HL-60 (cell line): Measurements from ENCODE around the gene FUZ.

Experiments used
- CTCF ChIP-seq: IDR thresholded peaks from one replicate; pipeline ENCODE4 v1.5.1; 2011; ENCODE audit warnings: low read length, control low read depth, inconsistent platforms; ENCODE audit not compliant: insufficient read depth
- GABPA ChIP-seq: IDR thresholded peaks from 2 replicates; pipeline ENCODE4 v1.6.1; 2012; ENCODE audit warnings: low read depth
- POLR2AphosphoS5 ChIP-seq: IDR thresholded peaks from 2 replicates; pipeline ENCODE4 v1.6.1; 2012; ENCODE audit warnings: low read depth
- REST ChIP-seq: IDR thresholded peaks from 2 replicates; pipeline ENCODE4 v1.6.1; 2012; ENCODE audit warnings: low read depth; ENCODE audit not compliant: insufficient replicate concordance
- SPI1 ChIP-seq: IDR thresholded peaks from 2 replicates; pipeline ENCODE4 v1.6.1; 2012; ENCODE audit warnings: low read depth, mild to moderate bottlenecking, borderline replicate concordance

- TF ChIP-seq POLR2AphosphoS5 (no peak), REST (no peak), CTCF (no peak), SPI1 (no peak), GABPA (no peak)
Observed at GRCh38 chr19:49807904-49808675, 5.0 kb downstream of the FUZ start.
